NK-92 (cell line): Measurements from ENCODE around the gene SARM1.

ENCODE experiments used
- DNase-seq: peaks from one replicate; lab custom pipeline; 2025; ENCODE audit not compliant: unreplicated experiment; lab: John Stamatoyannopoulos, UW

Gene SARM1

DNA sequence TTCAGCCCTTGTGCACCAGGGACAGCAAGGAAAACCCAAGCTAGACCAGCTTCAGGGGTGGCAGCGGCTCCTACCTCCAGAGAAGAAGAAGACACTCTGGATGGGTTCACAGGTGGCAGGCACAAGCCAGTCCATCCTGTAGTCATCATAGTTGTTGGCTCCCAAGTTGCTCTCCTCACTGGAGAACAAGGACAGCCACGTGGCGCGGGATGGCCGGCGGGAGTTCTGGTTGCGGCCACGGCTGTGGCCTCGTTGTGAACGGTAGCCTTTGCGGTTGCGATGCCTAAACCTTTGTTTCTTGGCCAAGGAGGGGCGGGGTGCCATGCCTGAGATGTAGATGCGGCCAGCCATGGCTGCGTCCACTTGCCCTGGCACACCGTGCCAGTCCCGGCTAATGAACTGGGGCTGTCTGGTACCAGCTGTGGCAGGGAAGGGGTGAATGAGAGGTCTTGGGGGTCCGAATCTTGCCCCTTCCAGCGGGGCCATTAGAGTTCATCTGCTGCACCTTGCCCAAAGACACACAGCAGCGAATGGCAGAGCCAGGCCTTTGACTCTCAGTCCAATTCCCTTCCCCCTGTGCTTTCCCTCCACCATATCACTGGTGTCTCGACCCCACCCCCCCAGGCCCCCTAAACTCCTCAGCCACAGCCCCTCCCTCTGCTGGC, 3.7 kb upstream of the SARM1 start:
- DNase-seq, result no peak

DNA sequence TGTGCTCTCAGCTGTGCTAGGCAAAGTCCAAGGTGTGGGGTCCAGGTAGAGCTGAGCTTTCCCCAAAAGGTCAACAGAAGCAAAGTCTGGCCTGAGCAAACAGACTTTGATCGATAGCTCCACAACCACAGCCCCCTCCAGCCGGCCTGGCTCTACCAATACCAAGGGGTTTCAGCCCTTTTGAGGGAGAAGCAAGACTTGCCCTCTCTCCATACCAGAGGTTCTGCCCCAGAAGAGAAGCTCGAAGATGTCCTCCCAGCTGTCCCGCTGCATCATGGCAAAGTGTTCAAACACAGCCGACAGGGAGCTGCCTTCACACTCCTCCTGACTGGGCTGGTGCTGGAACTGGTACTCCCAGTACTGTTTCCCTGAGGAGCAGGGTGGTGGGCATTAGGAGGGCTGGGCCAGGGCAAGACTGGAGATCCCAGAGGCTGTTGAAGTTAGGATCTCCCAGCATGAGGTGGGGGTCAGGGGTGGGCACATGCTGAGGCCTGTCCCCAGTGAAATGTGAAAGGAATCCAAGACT, 3.1 kb upstream of the SARM1 start:
- no peak for DNase-seq

DNA sequence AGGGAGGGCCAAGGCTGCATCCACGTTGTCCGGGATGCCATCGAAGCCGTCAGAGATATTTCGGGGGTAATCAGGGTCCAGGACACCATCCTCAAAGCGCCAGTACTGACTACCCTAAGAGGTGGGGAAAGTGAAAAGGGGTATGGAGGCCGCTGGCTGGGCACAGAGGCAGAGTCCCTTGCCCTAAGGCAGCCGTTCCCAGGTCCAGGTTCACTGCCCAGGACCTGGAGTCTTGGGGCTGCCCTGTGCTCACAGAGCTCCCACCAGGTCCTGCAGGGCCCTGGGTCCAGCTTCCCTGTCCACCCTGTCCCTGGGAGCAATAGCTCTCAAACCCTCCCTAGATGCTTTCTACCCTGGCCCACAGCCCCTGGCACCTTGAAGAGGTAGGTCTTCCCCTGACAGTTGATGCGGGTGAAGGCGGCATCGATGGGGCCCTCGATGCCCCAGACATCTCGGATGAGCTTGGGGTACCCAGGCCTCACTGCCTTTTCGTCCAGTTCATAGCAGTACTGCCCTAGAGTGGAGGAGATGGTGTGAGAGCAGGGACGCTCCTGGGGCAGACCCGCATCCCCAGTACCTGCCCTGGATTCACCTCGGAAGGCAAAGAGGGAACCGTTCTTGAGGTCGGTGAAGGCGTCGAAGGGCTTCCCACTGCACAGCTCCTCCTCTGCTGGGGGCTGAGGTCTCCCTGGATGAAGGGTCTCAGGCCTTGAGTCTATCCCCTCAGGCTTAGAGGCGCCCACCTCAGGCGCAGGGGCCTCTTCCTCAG, 2.4 kb upstream of the SARM1 start:
- no peak for DNase-seq

DNA sequence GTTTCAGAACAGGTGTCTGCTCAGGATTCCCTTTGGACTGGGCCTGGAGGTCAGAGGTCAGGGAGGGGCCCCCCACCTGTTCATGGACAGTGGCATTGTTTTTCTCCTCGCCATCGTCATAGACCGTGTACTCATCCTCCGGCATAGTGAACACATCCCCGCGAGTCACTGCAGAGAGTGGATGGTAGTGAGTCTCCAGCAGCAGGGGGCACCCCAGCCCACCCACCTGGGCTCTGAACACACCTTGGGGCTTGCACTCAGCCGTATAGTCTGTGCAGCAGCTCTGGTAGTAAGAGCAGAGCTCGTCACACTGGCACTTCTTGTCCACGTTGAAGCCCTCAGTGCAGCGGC, 1.8 kb upstream of the SARM1 start:
- DNase-seq, result no peak

DNA sequence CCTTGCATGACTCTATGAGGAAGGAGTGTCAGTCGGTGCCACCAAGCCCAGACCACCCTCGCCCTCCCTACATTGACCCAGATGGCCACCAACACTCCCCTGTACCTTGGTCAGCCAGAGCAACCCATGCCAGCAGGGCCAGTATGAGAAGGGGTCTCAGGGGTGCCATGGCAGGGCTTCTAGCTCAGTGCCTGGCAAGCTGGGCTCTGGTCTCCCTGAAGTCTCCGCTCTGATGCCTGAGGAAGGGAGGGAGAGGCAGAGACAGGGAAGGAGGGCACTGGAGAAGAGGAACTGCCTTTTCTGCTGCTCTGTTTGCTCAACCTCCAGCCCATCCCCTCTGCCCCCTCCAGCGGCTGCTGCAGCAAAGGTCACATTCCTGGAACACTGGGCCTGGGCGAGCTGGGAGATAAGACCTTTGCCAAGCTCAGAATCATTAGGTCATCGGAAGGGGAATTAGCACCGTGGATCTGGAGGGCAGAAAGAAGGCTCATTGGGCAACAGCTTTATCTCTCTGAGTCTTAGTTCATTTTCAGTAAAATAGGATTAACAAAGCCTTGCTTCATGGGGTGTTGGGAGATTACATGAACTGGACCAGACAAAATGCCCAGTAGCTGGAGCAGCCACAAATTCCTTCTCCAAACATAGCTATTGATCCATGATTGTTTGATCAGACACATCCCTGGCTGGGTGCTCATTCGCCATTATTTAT, 1.3 kb upstream of the SARM1 start, which contains the start of gene VTN:
Gene VTN (minus strand): TSS at position 273 of the 709 bp plus-strand sequence. CDS start 104 bp downstream, at position 169.
- no peak for DNase-seq

DNA sequence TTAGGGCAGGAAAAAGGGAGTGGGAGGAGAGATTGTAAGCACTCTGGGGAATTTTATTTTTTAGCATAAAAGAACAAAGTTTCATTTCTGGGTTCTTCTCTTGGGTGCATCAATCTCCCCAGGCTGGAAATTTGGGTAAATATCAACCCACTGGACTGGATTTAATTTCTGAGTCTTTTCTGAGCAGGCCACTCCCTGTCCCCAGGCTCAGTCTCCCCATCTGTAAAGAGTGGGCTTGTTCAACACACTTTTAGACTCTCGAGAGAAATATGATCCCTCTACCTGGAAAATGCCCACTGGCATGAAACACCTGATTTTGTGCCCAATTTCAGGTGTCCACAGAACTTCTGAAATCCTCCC, 770 bp upstream of the SARM1 start:
- no peak for DNase-seq

DNA sequence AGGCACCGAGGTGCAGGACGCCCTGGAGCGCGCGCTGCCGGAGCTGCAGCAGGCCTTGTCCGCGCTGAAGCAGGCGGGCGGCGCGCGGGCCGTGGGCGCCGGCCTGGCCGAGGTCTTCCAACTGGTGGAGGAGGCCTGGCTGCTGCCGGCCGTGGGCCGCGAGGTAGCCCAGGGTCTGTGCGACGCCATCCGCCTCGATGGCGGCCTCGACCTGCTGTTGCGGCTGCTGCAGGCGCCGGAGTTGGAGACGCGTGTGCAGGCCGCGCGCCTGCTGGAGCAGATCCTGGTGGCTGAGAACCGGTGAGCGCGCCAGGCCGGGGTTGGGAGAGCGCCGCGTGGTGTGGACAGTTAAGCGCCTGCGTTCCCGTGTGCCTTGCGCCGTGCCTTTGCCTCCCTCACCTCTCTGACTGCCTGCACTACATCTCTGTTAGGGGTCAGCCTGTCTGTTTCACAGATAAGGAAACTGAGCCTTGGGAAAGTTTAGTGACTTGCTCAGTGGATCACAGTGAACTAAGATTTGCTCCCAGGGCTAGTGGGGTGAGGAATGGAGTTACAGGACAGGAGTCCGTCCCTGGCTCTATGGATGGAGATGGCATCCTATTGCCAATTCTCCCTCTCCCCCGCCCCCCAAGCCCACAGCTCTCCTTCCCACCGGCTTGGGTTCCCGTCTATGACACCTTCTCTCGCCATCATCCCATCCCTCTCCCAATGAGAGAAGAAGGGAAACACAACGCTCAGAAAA, 880 bp downstream of the SARM1 start:
- no peak for DNase-seq

DNA sequence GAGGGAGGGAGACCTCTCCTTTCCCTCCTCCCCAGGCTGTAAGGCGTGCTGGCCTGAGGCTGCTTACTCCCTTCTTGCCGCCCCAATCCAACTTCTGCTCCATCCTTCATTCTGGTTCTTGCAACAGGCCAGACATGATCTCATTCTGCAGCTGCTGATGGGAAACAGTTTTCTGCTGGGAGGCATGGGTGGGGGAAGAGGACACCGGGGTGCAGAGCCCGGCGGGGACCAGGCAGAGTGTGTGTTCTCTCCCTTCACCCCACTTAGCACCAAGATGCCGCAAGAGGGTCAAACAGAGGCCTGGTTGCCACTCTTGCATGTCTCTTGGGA, 1.4 kb downstream of the SARM1 start:
- no peak for DNase-seq

DNA sequence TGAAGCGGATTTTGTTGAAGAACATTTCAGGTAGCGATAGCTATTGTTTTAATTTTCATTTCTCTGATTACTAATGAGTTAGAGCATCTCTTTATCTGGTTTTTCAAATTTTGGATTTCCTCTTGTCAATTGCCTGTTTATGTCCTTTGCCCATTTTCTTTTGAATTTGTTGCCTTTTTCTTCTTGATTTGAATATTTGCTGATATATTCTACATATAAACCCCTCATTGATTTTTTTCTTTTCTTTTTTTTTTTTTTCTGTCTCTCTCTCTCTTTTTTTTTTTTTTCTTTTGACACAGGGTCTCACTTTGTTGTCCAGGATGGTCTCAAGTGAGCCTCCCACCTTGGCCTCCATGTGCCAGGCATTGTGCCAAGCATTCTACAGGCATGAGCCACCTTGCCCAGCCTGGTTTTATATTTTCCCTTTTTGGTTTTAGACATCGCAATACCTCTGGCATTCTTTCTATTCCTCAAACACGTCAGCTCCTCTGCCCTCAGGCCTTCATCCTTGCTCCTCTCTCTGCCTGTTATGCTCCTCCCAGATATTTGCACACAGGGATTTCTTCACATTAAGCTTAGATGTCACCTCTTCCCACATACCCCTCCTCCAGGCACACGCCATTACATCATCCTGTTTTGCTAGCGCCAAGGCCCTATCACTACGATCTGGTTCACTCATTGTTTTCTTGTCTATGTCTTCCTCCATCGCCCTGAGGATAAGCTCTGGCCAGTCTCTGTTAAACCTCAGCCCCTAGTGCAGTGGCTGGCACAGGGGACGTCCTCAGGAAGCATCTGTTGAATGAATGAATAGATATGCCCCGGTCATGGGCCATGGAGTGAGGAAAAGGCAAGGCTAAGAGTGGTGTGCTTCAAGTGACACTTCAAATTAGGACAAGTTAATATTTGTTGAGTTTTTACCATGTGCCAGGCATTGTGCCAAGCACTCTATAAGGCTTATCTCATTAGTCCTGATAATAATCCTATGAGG, 8.6 kb downstream of the SARM1 start:
- DNase-seq, result no peak

DNA sequence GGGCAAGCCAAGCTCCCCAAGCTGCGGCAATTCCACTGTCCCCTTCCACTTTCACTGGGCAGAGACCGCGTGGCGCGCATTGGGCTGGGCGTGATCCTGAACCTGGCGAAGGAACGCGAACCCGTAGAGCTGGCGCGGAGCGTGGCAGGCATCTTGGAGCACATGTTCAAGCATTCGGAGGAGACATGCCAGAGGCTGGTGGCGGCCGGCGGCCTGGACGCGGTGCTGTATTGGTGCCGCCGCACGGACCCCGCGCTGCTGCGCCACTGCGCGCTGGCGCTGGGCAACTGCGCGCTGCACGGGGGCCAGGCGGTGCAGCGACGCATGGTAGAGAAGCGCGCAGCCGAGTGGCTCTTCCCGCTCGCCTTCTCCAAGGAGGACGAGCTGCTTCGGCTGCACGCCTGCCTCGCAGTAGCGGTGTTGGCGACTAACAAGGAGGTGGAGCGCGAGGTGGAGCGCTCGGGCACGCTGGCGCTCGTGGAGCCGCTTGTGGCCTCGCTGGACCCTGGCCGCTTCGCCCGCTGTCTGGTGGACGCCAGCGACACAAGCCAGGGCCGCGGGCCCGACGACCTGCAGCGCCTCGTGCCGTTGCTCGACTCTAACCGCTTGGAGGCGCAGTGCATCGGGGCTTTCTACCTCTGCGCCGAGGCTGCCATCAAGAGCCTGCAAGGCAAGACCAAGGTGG, 9.8 kb downstream of the SARM1 start:
- DNase-seq, result no peak

DNA sequence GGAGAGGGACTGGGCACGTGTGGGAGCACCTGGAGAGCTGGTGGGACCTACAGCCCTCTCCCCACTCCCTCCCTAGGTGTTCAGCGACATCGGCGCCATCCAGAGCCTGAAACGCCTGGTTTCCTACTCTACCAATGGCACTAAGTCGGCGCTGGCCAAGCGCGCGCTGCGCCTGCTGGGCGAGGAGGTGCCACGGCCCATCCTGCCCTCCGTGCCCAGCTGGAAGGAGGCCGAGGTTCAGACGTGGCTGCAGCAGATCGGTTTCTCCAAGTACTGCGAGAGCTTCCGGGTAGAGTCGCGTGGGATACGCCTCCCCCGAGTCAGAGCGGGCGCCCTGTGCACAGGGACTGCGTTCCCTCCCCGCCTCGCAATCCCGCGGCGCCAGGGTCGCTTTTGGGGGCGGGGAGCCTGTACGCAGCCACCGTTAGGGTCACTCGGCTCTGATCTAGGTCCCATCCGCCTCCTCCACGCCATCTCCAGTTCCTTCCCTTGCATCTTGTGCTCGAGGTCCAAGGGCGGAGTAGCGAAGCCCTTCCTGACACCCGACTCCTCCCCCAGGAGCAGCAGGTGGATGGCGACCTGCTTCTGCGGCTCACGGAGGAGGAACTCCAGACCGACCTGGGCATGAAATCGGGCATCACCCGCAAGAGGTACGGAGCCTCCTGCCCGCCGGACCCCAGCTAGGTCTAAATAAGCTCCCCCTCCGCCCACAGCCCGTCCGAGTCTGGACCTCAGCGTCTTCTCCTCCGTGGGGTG, 13.0 kb downstream of the SARM1 start:
- no peak for DNase-seq

DNA sequence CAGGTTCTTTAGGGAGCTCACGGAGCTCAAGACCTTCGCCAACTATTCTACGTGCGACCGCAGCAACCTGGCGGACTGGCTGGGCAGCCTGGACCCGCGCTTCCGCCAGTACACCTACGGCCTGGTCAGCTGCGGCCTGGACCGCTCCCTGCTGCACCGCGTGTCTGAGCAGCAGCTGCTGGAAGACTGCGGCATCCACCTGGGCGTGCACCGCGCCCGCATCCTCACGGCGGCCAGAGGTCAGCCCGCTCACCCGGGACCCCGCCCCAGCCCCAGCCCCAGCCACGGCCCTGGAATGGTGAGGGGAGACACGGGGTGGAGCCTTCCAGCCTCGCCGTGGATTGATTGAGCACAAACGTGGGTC, 13.5 kb downstream of the SARM1 start:
- no peak for DNase-seq

DNA sequence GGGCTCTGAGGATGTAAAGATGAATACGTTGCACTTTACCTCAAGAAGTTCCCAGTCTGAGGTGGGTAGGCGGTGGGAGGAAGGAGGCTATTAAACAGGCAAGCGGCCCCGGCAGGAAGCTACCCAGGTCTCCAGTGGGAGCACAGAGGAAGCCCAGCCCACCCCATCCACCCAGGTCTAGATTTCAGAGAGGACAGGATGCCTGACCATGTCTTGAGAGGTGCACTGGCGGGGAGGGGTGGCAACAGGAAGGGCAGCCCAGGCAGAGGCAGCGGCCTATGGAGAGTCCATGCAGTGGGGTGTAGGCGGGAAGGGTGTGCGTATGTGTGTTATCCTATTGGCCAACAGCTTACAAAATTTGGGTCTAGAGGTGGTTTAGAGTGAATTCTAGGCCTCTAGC, 13.9 kb downstream of the SARM1 start:
- no peak for DNase-seq

DNA sequence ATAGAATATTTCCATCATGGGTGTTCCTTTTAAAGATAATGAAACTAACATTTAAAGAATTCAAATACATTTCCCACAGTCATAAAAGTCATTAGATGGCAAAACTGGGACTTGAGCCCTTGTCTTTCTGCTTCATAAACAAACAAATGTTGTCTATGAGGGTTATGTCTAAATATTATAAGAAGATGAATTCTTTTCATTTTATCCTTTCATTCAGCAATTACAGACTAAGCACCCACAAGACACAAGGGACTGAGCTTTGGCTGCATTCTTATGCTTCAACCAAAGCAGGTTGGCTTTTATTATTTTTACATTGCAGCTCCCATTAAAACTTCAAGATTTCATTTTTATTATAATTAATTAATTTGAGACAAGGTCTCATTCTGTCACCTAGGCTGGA, 14.9 kb downstream of the SARM1 start:
- no peak for DNase-seq

DNA sequence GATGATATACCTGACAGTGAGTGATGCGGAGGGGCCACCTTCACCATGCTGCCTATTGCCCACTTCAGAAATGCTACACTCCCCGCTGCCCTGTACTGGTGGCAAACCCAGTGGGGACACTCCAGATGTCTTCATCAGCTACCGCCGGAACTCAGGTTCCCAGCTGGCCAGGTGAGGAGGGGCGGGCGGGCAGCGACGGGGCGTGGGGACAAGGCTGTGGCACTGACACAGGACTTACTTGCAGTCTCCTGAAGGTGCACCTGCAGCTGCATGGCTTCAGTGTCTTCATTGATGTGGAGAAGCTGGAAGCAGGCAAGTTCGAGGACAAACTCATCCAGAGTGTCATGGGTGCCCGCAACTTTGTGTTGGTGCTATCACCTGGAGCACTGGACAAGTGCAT, 16.6 kb downstream of the SARM1 start:
- no peak for DNase-seq

DNA sequence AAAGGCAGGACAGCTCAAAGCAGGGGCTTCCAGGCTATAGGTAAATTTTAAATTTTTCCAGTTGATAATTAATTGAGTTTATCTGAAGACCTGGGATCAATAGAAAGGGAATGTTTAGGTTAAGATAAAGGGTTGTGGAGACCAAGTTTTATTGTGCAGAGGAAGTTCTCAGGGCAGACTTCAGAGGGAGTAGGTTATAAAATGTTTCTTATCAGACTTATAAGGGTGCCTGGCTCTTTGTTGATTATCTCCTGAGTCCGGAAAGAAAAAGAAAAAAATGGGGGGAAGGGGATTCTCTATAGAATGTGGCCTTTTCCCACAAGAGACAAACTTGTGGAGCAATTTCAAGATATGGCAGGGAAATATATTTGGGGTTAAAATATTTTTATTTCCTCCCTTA, 18.6 kb downstream of the SARM1 start:
- no peak for DNase-seq

DNA sequence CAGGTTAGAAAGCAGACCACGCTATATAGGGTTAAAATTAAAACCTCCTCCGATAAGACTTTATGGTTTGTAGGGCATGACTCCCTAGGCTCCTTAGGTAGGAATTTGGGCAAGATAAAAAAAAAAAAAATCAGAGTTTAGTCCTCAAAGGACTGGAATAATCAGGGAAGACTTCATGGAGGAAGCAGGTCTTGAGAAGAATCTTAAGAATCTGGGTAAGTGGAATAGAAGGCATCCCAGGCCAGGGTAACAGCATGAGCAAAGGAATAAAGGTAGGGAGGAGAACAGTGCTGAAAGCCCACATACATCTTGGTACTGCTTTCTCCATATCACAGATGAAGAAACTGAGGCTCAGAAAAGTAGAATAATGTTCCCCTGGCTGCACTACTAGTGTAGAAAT, 19.1 kb downstream of the SARM1 start:
- no peak for DNase-seq

DNA sequence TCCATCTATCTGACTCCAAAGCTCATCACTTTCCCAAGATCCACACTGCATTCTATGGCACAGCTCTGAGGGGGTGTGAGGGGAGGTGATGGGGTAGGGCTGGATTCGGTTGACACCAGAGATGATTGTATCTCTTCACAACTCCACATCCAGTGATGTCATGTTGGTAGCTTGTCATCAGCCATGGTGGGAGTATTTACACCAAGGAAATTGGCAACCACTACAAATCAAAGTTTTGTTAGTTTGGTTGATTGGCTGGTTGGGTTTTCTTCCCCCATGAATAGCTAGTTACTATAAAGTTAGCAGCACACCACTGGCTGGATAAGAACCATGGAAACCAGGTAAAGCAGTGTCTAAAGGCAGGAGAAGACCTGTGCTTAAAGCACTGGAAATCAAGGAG, 19.5 kb downstream of the SARM1 start:
- no peak for DNase-seq

DNA sequence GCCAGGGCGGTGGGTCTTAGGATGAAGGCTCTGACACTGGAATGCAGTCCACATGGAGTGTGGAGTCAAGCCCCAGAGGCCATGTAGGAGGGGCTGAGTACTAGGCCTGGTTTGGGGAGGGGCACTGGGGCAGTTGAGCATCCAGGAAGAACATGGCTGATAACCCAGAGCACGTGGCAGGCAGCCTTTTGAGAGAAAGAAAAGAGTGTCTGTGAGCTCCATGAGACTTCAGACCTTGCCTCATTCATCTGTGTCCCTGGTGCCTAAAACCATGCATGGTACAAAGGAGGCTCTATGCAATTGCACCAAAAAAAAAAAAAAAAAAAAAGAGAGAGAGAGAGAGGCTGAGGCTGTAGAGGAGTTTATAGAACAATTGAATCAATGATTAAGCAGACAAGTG, 19.9 kb downstream of the SARM1 start:
- no peak for DNase-seq
